Measurements from ENCODE around the gene TMPRSS3.

Gene TMPRSS3

DNA sequence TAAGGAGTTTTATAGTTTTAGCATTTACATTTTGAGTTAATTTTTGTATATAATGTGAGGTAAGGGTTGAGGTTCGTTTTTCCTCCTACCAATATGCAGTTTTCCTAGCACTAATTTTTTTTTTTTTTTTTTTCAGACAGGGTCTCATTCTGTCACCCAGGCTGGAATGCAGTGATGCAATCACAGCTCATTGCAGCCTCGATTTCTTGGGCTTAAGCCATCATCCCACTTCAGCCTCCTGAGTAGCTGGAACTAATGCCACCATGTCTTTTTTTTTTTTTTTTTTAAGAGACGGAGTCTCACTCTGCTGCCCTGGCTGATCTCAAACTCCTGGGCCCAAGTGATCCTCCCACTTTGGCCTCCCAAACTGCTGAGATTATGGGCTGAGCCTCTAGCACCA, 5.3 kb upstream of the TMPRSS3 start:
- TF ChIP-seq SUZ12 (IDR thresholded peaks at IDR 0.05; ENCODE audit: extremely low read depth, insufficient read depth, insufficient read length): no peak
- no peak for TF ChIP-seq ZNF274 (IDR thresholded peaks at IDR 0.05; ENCODE audit: low read depth, low read length)
- no peak for TF ChIP-seq YY1 (IDR thresholded peaks at IDR 0.05; ENCODE audit: insufficient read depth, insufficient read length)
- Histone ChIP-seq H3K27me3 (ENCODE audit: insufficient read depth, insufficient read length) (no peaks in the 10 kb centered on the region), H3K4me3 (ENCODE audit: insufficient read length, low read depth) (no peak overlapping the region), H3K36me3 (ENCODE audit: insufficient read depth, insufficient read length, low read length) (no peaks in the 10 kb centered on the region), H3K9ac (ENCODE audit: insufficient read length, low read depth) (no peak overlapping the region), H3K4me1 (ENCODE audit: insufficient read depth, insufficient read length) (peaks cover 6% of the 10 kb centered on the region), H3K9me3 (ENCODE audit: insufficient read depth, low read length) (peaks cover 9% of the 10 kb centered on the region)
- DNase-seq (ENCODE audit: low read depth, low spot score): no peak

DNA sequence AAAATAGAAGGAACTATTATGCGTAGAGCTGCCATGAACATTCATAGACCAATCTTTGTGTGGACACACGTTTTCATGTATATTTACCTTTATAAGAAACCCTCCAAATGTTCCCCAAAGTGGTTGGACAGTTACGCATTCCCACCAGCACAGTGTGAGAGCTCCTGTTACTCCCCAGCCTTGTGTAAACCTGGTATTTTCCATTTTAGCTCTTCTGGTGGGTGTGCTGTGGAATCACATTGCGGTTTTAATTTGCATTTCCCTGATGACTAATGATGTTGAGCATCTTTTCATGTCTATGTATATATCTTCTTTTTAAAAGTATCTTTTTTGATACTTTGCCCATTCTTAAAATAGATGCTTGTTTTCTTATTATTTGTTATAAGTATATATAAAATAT, 4.7 kb upstream of the TMPRSS3 start:
- DNase-seq (ENCODE audit: low read depth, low spot score): no peak
- TF ChIP-seq ZNF274 (IDR thresholded peaks at IDR 0.05; ENCODE audit: low read depth, low read length) (no peak), YY1 (IDR thresholded peaks at IDR 0.05; ENCODE audit: insufficient read depth, insufficient read length) (no peak), SUZ12 (IDR thresholded peaks at IDR 0.05; ENCODE audit: extremely low read depth, insufficient read depth, insufficient read length) (no peak)
- Histone ChIP-seq H3K9me3 (ENCODE audit: insufficient read depth, low read length) (peaks cover 9% of the 10 kb centered on the region), H3K27me3 (ENCODE audit: insufficient read depth, insufficient read length) (no peaks in the 10 kb centered on the region), H3K4me1 (ENCODE audit: insufficient read depth, insufficient read length) (peaks cover 6% of the 10 kb centered on the region), H3K4me3 (ENCODE audit: insufficient read length, low read depth) (no peak overlapping the region), H3K9ac (ENCODE audit: insufficient read length, low read depth) (no peak overlapping the region), H3K36me3 (ENCODE audit: insufficient read depth, insufficient read length, low read length) (no peaks in the 10 kb centered on the region)

DNA sequence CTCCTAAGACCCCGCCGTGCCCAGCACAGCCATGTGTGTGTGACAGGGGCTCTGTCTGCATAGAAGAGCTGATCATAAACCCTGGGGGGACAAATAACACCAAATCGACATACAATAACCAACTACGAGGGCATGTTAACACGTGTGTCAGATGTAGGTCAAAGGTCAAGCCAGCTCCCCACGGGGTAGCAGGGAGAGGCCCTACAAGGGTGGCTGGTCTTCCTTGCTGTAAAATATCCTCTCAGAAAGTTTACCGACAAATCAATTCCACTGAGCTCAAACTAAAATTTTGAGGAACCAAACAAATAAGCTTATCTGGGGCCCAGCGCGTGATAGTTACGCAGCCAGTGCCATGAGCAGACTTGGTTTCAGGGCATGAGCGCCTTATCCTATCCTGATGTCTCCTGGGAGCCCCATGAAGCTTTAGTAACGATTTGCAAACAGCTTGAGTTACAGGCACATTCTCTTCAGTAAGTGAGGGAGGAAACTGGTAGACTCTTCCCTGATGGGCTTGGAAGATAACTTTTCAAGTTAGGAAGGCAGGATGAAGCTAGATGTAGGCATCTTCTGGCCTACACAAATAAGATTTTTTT, 2.7 kb upstream of the TMPRSS3 start:
- Histone ChIP-seq H3K36me3 (ENCODE audit: insufficient read depth, insufficient read length, low read length) (no peaks in the 10 kb centered on the region), H3K27me3 (ENCODE audit: insufficient read depth, insufficient read length) (no peaks in the 10 kb centered on the region), H3K4me3 (ENCODE audit: insufficient read length, low read depth) (no peak overlapping the region), H3K9me3 (ENCODE audit: insufficient read depth, low read length) (peaks cover 9% of the 10 kb centered on the region), H3K4me1 (ENCODE audit: insufficient read depth, insufficient read length) (peaks cover 2% of the 10 kb centered on the region), H3K9ac (ENCODE audit: insufficient read length, low read depth) (no peak overlapping the region)
- no peak for DNase-seq (ENCODE audit: low read depth, low spot score)
- TF ChIP-seq YY1 (IDR thresholded peaks at IDR 0.05; ENCODE audit: insufficient read depth, insufficient read length): no peak

DNA sequence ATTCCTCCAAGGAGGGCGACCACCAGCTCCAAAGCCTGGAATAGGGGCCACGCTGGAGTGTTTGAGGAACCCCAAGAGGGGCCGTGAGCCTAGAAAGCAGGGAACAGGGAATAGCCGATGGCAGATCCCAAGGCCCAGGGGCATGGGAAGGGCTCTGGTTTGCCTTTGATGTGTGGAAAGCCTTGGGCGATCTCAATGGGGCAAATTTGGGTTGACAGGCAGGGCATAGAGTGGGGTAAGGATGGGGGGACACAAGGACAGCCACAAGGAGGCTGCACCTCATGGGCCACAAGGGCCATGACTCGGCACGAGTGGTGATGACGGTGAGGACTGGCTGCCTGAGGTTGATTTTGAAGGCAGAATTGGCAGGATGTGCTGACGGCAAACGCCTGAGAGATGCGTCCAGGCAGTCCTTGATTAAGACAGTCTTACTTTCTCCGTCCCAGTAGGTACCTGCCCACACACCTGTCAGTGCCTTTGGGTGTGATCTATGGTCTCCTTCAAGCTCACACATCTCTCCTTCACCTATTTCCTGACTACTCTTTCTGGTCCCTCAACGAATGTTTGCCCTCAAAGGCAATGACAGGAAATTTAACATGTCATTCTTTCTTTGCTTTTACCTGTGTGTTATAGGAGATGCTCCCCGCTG, 2.0 kb upstream of the TMPRSS3 start:
- Histone ChIP-seq H3K4me1 (ENCODE audit: insufficient read depth, insufficient read length) (no peaks in the 10 kb centered on the region), H3K27me3 (ENCODE audit: insufficient read depth, insufficient read length) (no peaks in the 10 kb centered on the region), H3K9me3 (ENCODE audit: insufficient read depth, low read length) (peaks cover 9% of the 10 kb centered on the region), H3K9ac (ENCODE audit: insufficient read length, low read depth) (no peak overlapping the region), H3K36me3 (ENCODE audit: insufficient read depth, insufficient read length, low read length) (no peaks in the 10 kb centered on the region), H3K4me3 (ENCODE audit: insufficient read length, low read depth) (no peak overlapping the region)
- TF ChIP-seq ZNF274 (IDR thresholded peaks at IDR 0.05; ENCODE audit: low read depth, low read length) (no peak), YY1 (IDR thresholded peaks at IDR 0.05; ENCODE audit: insufficient read depth, insufficient read length) (no peak), SUZ12 (IDR thresholded peaks at IDR 0.05; ENCODE audit: extremely low read depth, insufficient read depth, insufficient read length) (no peak)
- DNase-seq (ENCODE audit: low read depth, low spot score): no peak

DNA sequence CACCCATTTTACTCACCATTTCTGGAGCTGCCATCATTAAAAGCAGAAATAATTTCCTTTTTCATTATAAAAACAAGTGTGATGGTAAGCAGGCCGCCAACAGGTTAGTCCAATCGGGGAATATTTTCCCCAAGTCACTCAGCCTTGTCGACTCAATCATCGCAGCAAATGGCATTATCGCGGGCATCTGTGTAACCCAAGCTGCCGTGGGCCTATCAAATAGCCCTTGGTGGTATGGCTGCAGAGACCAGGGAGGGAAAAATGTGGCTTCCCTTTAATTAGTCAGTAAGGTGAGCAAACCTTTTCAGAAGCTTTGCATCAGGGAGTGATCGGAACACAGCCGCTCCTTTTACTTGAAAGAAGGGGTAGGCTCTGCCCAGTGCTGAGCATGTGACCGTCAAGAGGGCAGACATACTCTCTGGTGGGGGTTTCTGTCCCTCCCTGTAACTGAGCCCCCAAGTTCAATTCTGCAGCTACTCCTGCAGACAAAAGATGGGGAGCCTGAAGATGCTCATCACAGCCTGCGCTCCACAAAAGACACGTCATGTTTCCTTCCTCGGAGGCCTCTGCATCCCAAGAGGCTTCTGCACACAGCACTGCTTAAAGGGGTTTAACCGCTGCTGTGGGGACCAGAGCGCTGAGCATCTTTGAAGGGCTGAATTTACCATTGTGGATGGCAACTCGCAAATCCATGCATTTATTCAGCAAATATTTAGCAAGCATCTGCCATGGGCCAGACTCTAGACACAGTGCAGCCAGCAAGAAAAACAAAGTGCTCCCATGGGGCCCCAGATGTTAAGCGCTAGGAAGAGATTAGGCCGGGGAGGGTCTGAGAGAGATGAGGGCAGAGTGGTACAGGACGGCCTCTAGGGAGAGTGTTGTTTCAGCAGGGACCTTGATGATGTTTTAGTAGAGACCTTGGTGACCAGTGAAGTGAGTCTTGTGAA, 1.2 kb upstream of the TMPRSS3 start:
- TF ChIP-seq YY1 (IDR thresholded peaks at IDR 0.05; ENCODE audit: insufficient read depth, insufficient read length) (no peak), ZNF274 (IDR thresholded peaks at IDR 0.05; ENCODE audit: low read depth, low read length) (no peak), SUZ12 (IDR thresholded peaks at IDR 0.05; ENCODE audit: extremely low read depth, insufficient read depth, insufficient read length) (no peak)
- DNase-seq (ENCODE audit: low read depth, low spot score): no peak
- H3K9me3 ChIP-seq (ENCODE audit: insufficient read depth, low read length): peaks cover 7% of the 10 kb centered on the region
- no peaks in the 10 kb centered on the region for H3K36me3 ChIP-seq (ENCODE audit: insufficient read depth, insufficient read length, low read length)
- H3K4me3 ChIP-seq (ENCODE audit: insufficient read length, low read depth): no peak overlapping the region
- H3K27me3 ChIP-seq (ENCODE audit: insufficient read depth, insufficient read length): no peaks in the 10 kb centered on the region
- no peaks in the 10 kb centered on the region for H3K4me1 ChIP-seq (ENCODE audit: insufficient read depth, insufficient read length)
- no peak overlapping the region for H3K9ac ChIP-seq (ENCODE audit: insufficient read length, low read depth)

DNA sequence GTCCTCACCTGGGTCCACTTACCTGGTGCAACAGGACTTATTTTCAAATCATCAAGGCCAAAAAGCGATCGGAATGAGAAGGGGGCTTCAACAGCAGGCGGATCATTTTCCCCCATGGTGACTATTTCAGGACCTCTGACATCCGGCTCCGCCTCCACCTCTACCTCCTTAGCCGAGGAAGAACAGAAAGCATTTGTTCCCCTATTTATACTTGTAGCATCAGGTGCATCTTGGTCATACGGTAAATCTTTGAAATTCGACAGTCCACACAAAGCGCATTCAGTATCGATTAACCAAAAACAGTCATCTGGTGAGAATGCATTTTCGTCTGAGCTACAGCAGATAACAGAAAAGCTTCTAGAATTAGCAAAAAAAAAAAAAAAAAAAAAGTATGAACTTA, 550 bp downstream of the TMPRSS3 start:
- no peak overlapping the region for H3K4me3 ChIP-seq (ENCODE audit: insufficient read length, low read depth)
- H3K36me3 ChIP-seq (ENCODE audit: insufficient read depth, insufficient read length, low read length): no peaks in the 10 kb centered on the region
- H3K9ac ChIP-seq (ENCODE audit: insufficient read length, low read depth): no peak overlapping the region
- H3K27me3 ChIP-seq (ENCODE audit: insufficient read depth, insufficient read length): no peaks in the 10 kb centered on the region
- TF ChIP-seq ZNF274 (IDR thresholded peaks at IDR 0.05; ENCODE audit: low read depth, low read length): no peak
- TF ChIP-seq SUZ12 (IDR thresholded peaks at IDR 0.05; ENCODE audit: extremely low read depth, insufficient read depth, insufficient read length): no peak
- no peak for TF ChIP-seq YY1 (IDR thresholded peaks at IDR 0.05; ENCODE audit: insufficient read depth, insufficient read length)
- no peaks in the 10 kb centered on the region for H3K4me1 ChIP-seq (ENCODE audit: insufficient read depth, insufficient read length)
- DNase-seq (ENCODE audit: low read depth, low spot score): no peak
- no peaks in the 10 kb centered on the region for H3K9me3 ChIP-seq (ENCODE audit: insufficient read depth, low read length)

DNA sequence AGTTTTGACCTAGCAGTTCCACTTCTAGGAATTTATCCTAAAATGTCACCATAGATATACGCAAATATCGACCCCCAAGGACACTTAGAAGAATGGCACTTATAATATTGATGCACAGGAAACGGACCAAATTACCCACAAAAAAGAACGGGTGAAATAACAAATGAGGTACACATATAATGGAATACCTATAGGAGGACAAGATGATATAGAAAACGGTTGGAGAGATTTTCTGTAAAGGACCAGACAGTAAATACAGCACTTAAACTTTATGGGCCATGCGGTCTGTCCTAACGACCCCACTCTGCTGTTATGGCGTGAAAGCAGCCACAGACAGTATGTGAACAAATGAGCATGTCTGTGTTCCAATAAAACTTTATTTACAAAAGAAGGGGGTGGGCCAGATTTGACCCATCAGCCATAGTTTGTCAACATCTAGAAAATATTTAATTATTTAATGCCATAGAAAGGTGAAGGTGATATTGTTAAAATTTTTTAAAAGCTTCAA, 2.4 kb downstream of the TMPRSS3 start:
- Histone ChIP-seq H3K36me3 (ENCODE audit: insufficient read depth, insufficient read length, low read length) (no peaks in the 10 kb centered on the region), H3K27me3 (ENCODE audit: insufficient read depth, insufficient read length) (no peaks in the 10 kb centered on the region), H3K9ac (ENCODE audit: insufficient read length, low read depth) (no peak overlapping the region), H3K9me3 (ENCODE audit: insufficient read depth, low read length) (no peaks in the 10 kb centered on the region), H3K4me3 (ENCODE audit: insufficient read length, low read depth) (no peak overlapping the region), H3K4me1 (ENCODE audit: insufficient read depth, insufficient read length) (peaks cover 9% of the 10 kb centered on the region)
- no peak for DNase-seq (ENCODE audit: low read depth, low spot score)
- TF ChIP-seq YY1 (IDR thresholded peaks at IDR 0.05; ENCODE audit: insufficient read depth, insufficient read length): no peak

All from NT2/D1 (cell line).